Cardiac muscle cell (in vitro differentiated cells and primary cell): ENCODE measurements around the gene IGSF21. TPM values are rescaled to one million over a fixed set of nuclear protein-coding genes. Genes with fewer than 3 reads are reported as not detected.

Experiments used
- DNase-seq, 2 donors: peaks; one replicate each; pipeline versions ENCODE4 v3.0.0 to v3.0.0-alpha.2; 2010 to 2017; ENCODE audit warnings: low read depth in 1 of 2, low spot score in 1 of 2
- H3K27ac ChIP-seq: fragments of 200-600 bp; sonication (generic); 2 replicates; pipeline ENCODE4 v1.5.1; 2016
- H3K27me3 ChIP-seq: fragments of 200-600 bp; sonication (generic); 2 replicates; pipeline ENCODE4 v1.6.0; 2016; ENCODE audit warnings: control low read depth
- H3K36me3 ChIP-seq: fragments of 200-600 bp; sonication (generic); 2 replicates; pipeline ENCODE4 v1.5.1; 2016; ENCODE audit warnings: control low read depth
- H3K4me1 ChIP-seq: fragments of 200-600 bp; sonication (generic); 2 replicates; pipeline ENCODE4 v1.8.1; 2017; ENCODE audit warnings: low read depth, mild to moderate bottlenecking, mixed run types
- H3K4me3 ChIP-seq: fragments of 200-600 bp; sonication (generic); 2 replicates; pipeline ENCODE4 v1.5.1; 2016; ENCODE audit warnings: mild to moderate bottlenecking
- H3K9me3 ChIP-seq: fragments of 200-600 bp; sonication (generic); 2 replicates; pipeline ENCODE4 v1.5.1; 2017; ENCODE audit warnings: low read depth, mild to moderate bottlenecking, control low read depth
- CTCF ChIP-seq: IDR thresholded peaks from 2 replicates; pipeline ENCODE4 v1.5.1; 2012; ENCODE audit warnings: low read depth, mild to moderate bottlenecking, low read length
- polyA plus RNA-seq: library from polyadenylated mRNA; unstranded; fragments of >200 nt; fragmentation: Nextera tagmentation; extraction: Ambion mirVana; gene quantifications from 2 replicates; pipeline ENCODE4 v1.2.1, GENCODE V29; 2016
- total RNA-seq: library from RNA; depleted of rRNA; stranded (reverse); fragments of >200 nt; gene quantifications from 2 replicates; pipeline ENCODE4 v1.2.3, GENCODE V29; 2016

Gene IGSF21
- total and polyA plus RNA-seq, 2 experiments from 2014 or later, result 0.06 TPM; not detected in 1

DNA sequence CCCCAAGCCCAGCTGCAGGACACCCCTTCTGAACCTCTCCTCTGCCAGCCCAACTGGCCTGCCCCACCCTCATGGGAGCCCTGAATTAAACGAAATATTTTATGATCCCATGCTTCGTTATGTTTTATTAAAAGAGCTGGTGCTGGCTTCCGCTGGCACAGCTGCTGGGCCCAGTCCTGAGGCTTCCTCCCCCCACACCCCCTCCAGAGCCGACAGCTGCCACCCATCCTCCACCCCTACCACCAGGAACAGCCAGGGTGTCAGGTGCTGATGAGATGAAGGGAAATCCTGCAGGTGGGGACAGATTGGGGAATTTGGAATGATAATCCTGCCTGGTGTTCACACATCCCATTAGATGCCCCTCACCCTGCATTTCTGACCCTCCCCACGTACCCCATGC is 19.0 kb downstream of the IGSF21 start:
- DNase-seq, result no peak
- Histone ChIP-seq H3K27ac (no peak overlapping the region), H3K36me3 (no peaks in the 10 kb centered on the region), H3K27me3 (peaks cover 3% of the 10 kb centered on the region), H3K4me3 (no peak overlapping the region), H3K9me3 (no peaks in the 10 kb centered on the region), H3K4me1 (no peaks in the 10 kb centered on the region)
- no peak for TF ChIP-seq CTCF

GRCh38 chr1:18128298-18128697 is 20.7 kb downstream of the IGSF21 start:
- H3K9me3 ChIP-seq, result no peaks in the 10 kb centered on the region
- H3K27ac ChIP-seq, result no peak overlapping the region
- no peaks in the 10 kb centered on the region for H3K27me3 ChIP-seq
- H3K36me3 ChIP-seq, result no peaks in the 10 kb centered on the region
- no peaks in the 10 kb centered on the region for H3K4me1 ChIP-seq
- TF ChIP-seq CTCF, result no peak
- no peak for DNase-seq
- H3K4me3 ChIP-seq, result no peak overlapping the region

GRCh38 chr1:18130356-18130755 is 22.8 kb downstream of the IGSF21 start:
- Histone ChIP-seq H3K27ac (no peak overlapping the region), H3K4me1 (no peaks in the 10 kb centered on the region), H3K9me3 (no peaks in the 10 kb centered on the region), H3K36me3 (no peaks in the 10 kb centered on the region), H3K4me3 (no peak overlapping the region), H3K27me3 (no peaks in the 10 kb centered on the region)
- no peak for DNase-seq
- no peak for TF ChIP-seq CTCF

- H3K27ac ChIP-seq, result no peak overlapping the region
- no peaks in the 10 kb centered on the region for H3K4me1 ChIP-seq
- no peak overlapping the region for H3K4me3 ChIP-seq
- TF ChIP-seq CTCF, result no peak
- no peaks in the 10 kb centered on the region for H3K27me3 ChIP-seq
- DNase-seq, result no peak
- no peaks in the 10 kb centered on the region for H3K9me3 ChIP-seq
- no peaks in the 10 kb centered on the region for H3K36me3 ChIP-seq
These were observed 24.6 kb downstream of the IGSF21 start for GRCh38 chr1:18132022-18132710.

GRCh38 chr1:18132711-18133541 is 25.3 kb downstream of the IGSF21 start:
- DNase-seq, result no peak
- no peaks in the 10 kb centered on the region for H3K27me3 ChIP-seq
- no peak overlapping the region for H3K4me3 ChIP-seq
- no peaks in the 10 kb centered on the region for H3K9me3 ChIP-seq
- no peak for TF ChIP-seq CTCF
- H3K4me1 ChIP-seq, result no peaks in the 10 kb centered on the region
- no peak overlapping the region for H3K27ac ChIP-seq
- no peaks in the 10 kb centered on the region for H3K36me3 ChIP-seq
